Chondrocyte (in vitro differentiated cells): ENCODE measurements around the gene ZNF879. TPM values are rescaled to one million over a fixed set of nuclear protein-coding genes. Genes with fewer than 3 reads are reported as not detected.

Experiments
- DNase-seq: peaks from one replicate; pipeline ENCODE4 v3.0.0; 2021; ENCODE audit warnings: mixed read lengths, low spot score
- H3K27ac Mint-ChIP-seq: one replicate; pipeline ENCODE4 v1.8.0; 2021; ENCODE audit warnings: mild to moderate bottlenecking, moderate library complexity, mixed read lengths; ENCODE audit not compliant: unreplicated experiment
- H3K27me3 Mint-ChIP-seq: 2 replicates; pipeline ENCODE4 v1.8.0; 2021; ENCODE audit warnings: low read depth, mixed read lengths
- H3K36me3 Mint-ChIP-seq: 2 replicates; pipeline ENCODE4 v1.8.0; 2021; ENCODE audit warnings: low read depth, mixed read lengths
- H3K4me1 Mint-ChIP-seq: 2 replicates; pipeline ENCODE4 v1.8.0; 2021; ENCODE audit warnings: low read depth, mild to moderate bottlenecking, mixed read lengths
- H3K4me3 Mint-ChIP-seq: one replicate; pipeline ENCODE4 v1.8.0; 2021; ENCODE audit warnings: mild to moderate bottlenecking, moderate library complexity, mixed read lengths; ENCODE audit not compliant: unreplicated experiment
- H3K9me3 Mint-ChIP-seq: 2 replicates; pipeline ENCODE4 v1.8.0; 2021; ENCODE audit warnings: low read depth, mixed read lengths
- total RNA-seq: library from RNA; stranded (reverse); gene quantifications from 3 replicates; pipeline ENCODE4 v1.2.1, GENCODE V29; 2021
- TF ChIP-seq, protein P1 (sequence below): fragments of 200-600 bp; sonication (generic); IDR thresholded peaks from 2 replicates; pipeline ENCODE4 v1.5.0; 2021; ENCODE audit warnings: antibody characterized with exemption, mild to moderate bottlenecking, moderate library complexity

ZNF879 gene
- total RNA-seq, 1 donor from 2014 or later = 4.1 TPM

DNA sequence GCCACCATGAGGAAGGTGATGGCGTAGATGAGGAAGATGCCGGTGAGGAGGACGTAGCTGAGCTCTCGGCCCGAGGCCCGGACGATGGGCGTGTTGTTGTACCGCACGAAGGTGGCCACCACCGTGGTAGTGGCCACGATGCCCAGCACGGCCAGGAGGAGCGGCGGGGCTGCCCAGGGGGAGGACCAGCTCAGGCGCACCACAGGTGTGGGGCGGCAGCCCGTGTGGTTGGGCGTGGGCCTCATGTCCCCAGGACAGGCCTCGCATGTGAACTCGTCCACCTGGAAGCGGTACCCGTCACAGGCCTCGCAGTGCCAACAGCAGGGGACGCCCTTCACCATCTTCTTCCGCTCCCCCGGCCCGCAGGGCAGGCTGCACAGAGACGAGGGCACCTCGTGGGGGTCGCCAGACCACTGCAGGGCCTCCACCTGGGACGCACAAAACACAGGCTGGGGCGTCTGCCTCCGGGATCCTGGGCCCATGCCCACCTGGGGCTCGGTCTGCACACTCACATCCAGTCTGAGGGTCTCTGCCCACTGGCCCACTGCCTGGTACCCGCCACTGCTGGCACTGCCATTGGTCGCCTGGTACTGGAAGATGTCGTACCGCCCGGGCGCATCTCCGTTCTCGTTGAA lies 37.2 kb upstream of the ZNF879 start:
- DNase-seq = no peak
- no peak overlapping the region for H3K4me3 Mint-ChIP-seq
- peaks cover 37% of the 10 kb centered on the region for H3K9me3 Mint-ChIP-seq
- H3K4me1 Mint-ChIP-seq = no peaks in the 10 kb centered on the region
- peaks cover 4% of the 10 kb centered on the region for H3K36me3 Mint-ChIP-seq
- H3K27me3 Mint-ChIP-seq = no peaks in the 10 kb centered on the region
- H3K27ac Mint-ChIP-seq = no peak overlapping the region
- TF ChIP-seq, protein P1, sequence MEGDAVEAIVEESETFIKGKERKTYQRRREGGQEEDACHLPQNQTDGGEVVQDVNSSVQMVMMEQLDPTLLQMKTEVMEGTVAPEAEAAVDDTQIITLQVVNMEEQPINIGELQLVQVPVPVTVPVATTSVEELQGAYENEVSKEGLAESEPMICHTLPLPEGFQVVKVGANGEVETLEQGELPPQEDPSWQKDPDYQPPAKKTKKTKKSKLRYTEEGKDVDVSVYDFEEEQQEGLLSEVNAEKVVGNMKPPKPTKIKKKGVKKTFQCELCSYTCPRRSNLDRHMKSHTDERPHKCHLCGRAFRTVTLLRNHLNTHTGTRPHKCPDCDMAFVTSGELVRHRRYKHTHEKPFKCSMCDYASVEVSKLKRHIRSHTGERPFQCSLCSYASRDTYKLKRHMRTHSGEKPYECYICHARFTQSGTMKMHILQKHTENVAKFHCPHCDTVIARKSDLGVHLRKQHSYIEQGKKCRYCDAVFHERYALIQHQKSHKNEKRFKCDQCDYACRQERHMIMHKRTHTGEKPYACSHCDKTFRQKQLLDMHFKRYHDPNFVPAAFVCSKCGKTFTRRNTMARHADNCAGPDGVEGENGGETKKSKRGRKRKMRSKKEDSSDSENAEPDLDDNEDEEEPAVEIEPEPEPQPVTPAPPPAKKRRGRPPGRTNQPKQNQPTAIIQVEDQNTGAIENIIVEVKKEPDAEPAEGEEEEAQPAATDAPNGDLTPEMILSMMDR = no peak

DNA sequence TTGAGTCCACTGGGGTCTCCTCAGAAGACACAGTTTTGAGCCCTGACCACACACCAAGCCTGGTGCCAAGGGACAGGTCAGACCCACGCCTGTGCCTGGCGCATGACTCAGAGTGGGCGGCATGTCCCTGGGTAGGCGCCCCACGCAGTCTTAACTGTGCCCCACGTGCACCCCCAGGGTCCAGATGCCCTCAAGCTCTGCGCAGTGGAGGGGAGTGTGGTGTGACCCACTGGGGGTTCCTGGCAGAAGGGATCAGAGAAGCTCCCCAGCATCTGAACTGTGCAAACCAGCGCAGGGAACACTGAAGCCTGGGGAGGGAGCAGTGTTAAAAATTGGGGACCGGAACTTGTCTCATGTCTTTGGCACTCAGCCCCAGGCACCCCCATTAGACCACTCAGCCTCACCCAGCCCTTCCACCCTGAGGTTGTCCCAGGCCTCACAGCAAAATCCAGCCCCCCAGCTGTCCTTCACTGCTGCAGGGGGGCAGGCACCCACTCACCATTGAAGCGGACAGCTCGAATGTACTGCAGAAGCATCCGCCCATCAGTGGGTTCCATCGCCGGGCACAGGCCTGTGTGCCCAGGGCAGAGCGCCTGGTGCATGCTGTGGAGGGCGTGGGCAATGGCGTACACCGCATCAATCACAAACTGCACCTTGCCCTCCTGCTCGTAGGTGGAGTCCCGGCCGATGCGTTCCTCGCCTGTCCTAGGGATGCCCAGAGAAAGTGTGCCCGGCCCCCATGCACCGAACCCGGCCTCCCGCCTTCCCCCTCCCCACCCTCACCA lies 35.0 kb upstream of the ZNF879 start:
- H3K27ac Mint-ChIP-seq = no peak overlapping the region
- H3K4me1 Mint-ChIP-seq = no peaks in the 10 kb centered on the region
- peaks cover 9% of the 10 kb centered on the region for H3K27me3 Mint-ChIP-seq
- H3K36me3 Mint-ChIP-seq = peaks cover 2% of the 10 kb centered on the region
- no peak for DNase-seq
- no peak overlapping the region for H3K4me3 Mint-ChIP-seq
- peaks cover 21% of the 10 kb centered on the region for H3K9me3 Mint-ChIP-seq
- TF ChIP-seq, protein P1 = no peak

DNA sequence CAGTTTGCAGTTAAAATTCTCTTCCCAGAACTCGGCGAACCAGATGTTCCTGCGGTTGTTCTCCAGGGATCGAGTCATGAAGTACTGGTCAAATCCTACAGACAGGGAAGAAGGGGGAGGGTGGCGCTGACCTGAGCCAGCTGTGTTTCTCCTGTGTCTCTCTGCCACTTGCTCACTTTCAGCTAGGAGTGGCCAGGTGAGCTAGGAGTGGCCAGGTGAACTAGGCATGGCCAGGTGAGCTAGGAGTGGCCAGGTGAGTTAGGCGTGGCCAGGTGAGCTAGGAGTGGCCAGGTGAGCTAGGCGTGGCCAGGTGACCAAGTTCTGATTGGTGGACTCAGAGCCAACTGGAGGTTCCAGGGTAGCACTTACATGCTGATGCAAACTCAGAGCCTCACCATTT lies 34.3 kb upstream of the ZNF879 start:
- Mint-ChIP-seq H3K27me3 (peaks cover 10% of the 10 kb centered on the region), H3K4me3 (no peak overlapping the region), H3K9me3 (peaks cover 18% of the 10 kb centered on the region), H3K36me3 (peaks cover 2% of the 10 kb centered on the region), H3K27ac (no peak overlapping the region), H3K4me1 (no peaks in the 10 kb centered on the region)
- TF ChIP-seq, protein P1 = no peak
- no peak for DNase-seq

DNA sequence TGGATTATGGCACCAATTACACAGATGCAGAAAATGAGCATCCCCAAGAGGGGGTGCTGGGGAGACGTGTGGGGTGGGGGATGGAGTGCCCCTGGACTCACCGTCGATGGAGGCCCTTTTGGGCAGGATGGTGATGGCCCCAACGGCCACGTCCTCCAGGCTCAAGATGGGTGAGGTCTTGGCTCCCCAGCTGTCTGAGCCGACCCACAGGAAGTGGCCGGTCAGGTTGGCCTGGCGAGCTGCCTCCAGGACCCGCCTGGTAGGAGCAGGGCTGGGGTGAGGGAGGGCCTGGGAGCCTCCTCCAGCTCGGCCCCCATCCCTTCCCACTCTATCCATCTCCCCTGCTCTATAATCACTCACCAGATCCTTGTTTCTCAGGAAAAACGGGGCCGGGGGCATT lies 33.1 kb upstream of the ZNF879 start:
- Mint-ChIP-seq H3K27ac (no peak overlapping the region), H3K36me3 (peaks cover 2% of the 10 kb centered on the region), H3K4me3 (no peak overlapping the region), H3K9me3 (peaks cover 18% of the 10 kb centered on the region), H3K27me3 (peaks cover 13% of the 10 kb centered on the region), H3K4me1 (peaks cover 3% of the 10 kb centered on the region)
- TF ChIP-seq, protein P1 = no peak
- DNase-seq = no peak

DNA sequence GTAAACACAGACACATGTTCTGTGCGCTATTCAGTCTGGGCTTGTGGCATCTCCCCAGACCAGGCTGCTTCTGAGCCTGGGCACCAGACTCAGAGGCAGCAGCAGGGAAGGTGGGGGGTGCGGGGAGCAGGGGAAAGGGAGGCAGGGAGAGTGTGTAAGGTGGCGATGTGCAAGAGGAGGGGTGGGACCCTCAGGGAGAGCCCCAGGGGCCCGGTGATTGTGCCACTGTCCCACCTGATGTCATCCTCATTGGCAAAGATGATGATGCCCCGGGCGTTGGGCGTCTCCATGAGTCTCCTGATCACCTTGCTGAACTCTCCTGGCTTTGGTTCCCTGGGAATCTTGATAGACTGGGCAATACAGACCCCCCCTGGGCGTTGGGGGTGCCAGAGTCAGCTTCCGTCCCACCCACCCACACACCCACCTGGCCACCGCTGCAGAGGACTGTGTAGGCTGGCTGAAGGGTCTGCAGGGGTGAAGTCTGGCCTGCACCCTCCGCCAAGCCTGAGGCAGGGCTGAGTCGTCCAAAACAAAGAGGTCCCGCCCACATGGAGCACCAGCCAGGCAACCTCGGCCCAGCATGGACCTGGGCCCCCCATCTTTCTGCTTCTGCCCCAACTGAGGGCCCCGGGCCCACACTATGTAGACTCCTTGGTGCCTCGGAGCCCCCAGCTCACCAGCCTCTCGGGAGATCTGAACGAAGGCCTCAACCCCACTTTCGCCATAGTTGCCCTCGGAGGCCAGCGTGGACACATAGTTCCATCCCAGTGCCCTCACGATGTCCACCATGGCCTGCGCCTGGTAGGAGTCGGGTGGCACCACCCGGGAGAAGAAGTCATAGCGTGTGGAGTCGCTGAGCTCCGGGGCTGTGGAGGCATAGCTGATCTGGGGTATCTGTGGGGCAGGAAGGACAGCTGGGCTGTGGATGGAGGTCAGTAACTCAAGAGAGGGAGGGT lies 32.1 kb upstream of the ZNF879 start:
- Mint-ChIP-seq H3K9me3 (peaks cover 18% of the 10 kb centered on the region), H3K36me3 (peaks cover 2% of the 10 kb centered on the region), H3K4me1 (peaks cover 3% of the 10 kb centered on the region), H3K4me3 (no peak overlapping the region), H3K27me3 (peaks cover 17% of the 10 kb centered on the region), H3K27ac (no peak overlapping the region)
- no peak for DNase-seq
- TF ChIP-seq, protein P1 = no peak
